Activated CD8-positive, alpha-beta T cell treated with anti-CD3 and anti-CD28 coated beads, Interleukin-2, amount 10 ng/mL, durations not matched to agents 7 days and 5 days (primary cell): ENCODE measurements around the gene SCO2. TPM values are rescaled to one million over a fixed set of nuclear protein-coding genes. Genes with fewer than 3 reads are reported as not detected.
A peak's percentile ranks its signal among the peaks of the same experiment; 100 is the strongest.

Source experiments
- ATAC-seq: fragments of 150-1000 bp; cut with Tn5 transposase; one replicate; pipeline ENCODE4 v1.10.0; 2021; ENCODE audit warnings: moderate library complexity
- CTCF ChIA-PET: fragments of 350-600 bp; sonication (Branson Sonifier 250); formaldehyde crosslinking; loops from one replicate; lab custom pipeline; 2021; ENCODE audit warnings: antibody characterized with exemption; lab: Charles Lee
- POLR2A ChIA-PET: fragments of 350-600 bp; sonication (Branson Sonifier 250); formaldehyde crosslinking; loops from one replicate; lab custom pipeline; 2021; ENCODE audit warnings: antibody characterized with exemption; lab: Charles Lee
- DNase-seq: peaks from one replicate; pipeline ENCODE4 v3.0.0-alpha.2; 2020
- H3K27ac Mint-ChIP-seq: one replicate; pipeline ENCODE4 v1.8.0; 2021; ENCODE audit warnings: mild to moderate bottlenecking, mixed read lengths
- H3K27me3 Mint-ChIP-seq: one replicate; pipeline ENCODE4 v1.8.0; 2021; ENCODE audit warnings: low read depth, mixed read lengths
- H3K36me3 Mint-ChIP-seq: one replicate; pipeline ENCODE4 v1.8.0; 2021; ENCODE audit warnings: low read depth, mixed read lengths
- H3K4me1 Mint-ChIP-seq: one replicate; pipeline ENCODE4 v1.8.0; 2021; ENCODE audit warnings: low read depth, mixed read lengths
- H3K4me3 Mint-ChIP-seq: one replicate; pipeline ENCODE4 v1.8.0; 2021; ENCODE audit warnings: mild to moderate bottlenecking, mixed read lengths
- H3K9me3 Mint-ChIP-seq: one replicate; pipeline ENCODE4 v1.8.0; 2022; ENCODE audit warnings: mixed read lengths; ENCODE audit not compliant: insufficient read depth
- total RNA-seq, 2 experiments: library from RNA; stranded (reverse); gene quantifications; one replicate each; pipeline ENCODE4 v1.2.3, GENCODE V29; 2021

The SCO2 gene
- total RNA-seq, 2 experiments from 2014 or later = 11.7 to 13.9 TPM

DNA sequence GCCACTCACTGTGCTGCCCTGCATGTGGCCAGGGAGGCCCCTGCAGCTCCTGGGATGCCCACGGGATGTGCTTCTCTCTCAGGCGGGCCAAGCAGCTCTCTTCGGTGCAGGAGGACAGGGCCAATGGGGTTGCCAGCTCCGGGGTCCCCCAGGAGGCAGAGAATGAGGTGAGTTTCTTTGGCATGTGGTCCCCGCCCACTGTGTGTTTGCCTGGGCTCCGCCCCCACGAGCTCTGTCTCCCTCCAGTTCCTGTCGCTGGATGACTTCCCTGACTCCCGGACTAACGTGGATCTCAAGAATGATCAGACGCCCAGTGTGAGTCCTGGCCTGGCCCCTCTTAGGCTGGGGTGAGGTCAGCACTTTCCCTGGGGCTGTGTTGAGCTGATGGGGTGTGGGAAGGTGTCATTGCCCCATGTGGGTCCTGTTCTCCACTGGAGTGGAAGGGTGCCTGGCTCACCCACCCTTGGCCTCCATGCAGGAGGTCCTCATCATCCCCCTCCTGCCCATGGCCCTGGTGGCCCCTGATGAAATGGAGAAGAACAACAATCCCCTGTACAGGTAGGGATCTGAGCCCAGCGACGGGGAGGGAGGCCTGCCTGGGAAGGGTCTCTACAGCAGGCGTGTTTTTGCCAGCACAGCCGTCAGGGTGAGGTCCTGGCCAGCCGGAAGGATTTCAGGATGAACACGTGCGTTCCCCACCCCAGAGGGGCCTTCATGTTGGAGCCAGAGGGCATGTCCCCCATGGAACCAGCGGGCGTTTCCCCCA, 7.7 kb downstream of the SCO2 start:
- POLR2A ChIA-PET = interaction anchor here (0.6 to 1.3 kb wide), 4 partner anchors 8 to 10 kb away, joined by 4 to 5 read pairs (median 4); partner anchors contain the start of genes LMF2 and NCAPH2
- ATAC-seq = no peak
- no peak overlapping the region for H3K4me3 Mint-ChIP-seq
- CTCF ChIA-PET = interaction anchor here (1.2 to 1.5 kb wide), 2 partner anchors 9 to 45 kb away, joined by 3 read pairs; partner anchors contain the start of gene SYCE3
- H3K27ac Mint-ChIP-seq = no peak overlapping the region
- peaks cover 15% of the 10 kb centered on the region for H3K4me1 Mint-ChIP-seq
- peaks cover 45% of the 10 kb centered on the region for H3K36me3 Mint-ChIP-seq
- no peaks in the 10 kb centered on the region for H3K9me3 Mint-ChIP-seq
- no peaks in the 10 kb centered on the region for H3K27me3 Mint-ChIP-seq
- DNase-seq = no peak

DNA sequence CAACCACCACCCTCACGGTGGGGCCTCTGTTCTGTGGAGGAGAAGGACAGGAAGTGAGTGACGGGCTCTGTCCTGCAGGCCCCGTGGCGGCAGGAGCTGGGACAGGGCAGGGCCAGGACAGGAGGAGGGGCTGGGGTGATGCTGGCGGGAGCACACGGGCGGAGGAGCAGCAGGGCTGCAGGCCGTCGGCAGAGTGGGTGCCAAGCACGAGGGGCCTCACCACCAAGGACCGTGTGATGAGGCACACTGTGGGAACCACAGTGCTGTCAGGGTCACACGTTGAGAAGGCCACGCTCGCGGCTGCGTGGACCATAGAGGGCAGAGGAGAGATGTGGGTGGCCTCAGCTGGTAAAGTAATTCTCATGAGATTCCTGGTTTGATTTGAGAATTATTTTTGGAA, 8.5 kb downstream of the SCO2 start:
- no peak overlapping the region for H3K27ac Mint-ChIP-seq
- H3K4me3 Mint-ChIP-seq = no peak overlapping the region
- DNase-seq (no peak), ATAC-seq (no peak)
- POLR2A ChIA-PET = interaction anchor here (1.3 to 3.3 kb wide), 2 partner anchors 8 to 9 kb away, joined by 4 to 26 read pairs; partner anchors contain the start of gene SCO2
- H3K9me3 Mint-ChIP-seq = no peaks in the 10 kb centered on the region
- CTCF ChIA-PET = interaction anchor here (1.2 to 1.5 kb wide), 2 partner anchors 8 to 46 kb away, joined by 3 read pairs; partner anchors contain the start of gene SYCE3
- peaks cover 23% of the 10 kb centered on the region for H3K4me1 Mint-ChIP-seq
- H3K36me3 Mint-ChIP-seq = peaks cover 52% of the 10 kb centered on the region
- H3K27me3 Mint-ChIP-seq = no peaks in the 10 kb centered on the region

- peaks cover 23% of the 10 kb centered on the region for H3K4me1 Mint-ChIP-seq
- H3K27me3 Mint-ChIP-seq = no peaks in the 10 kb centered on the region
- CTCF ChIA-PET = interaction anchor here (1.4 kb wide), 1 partner anchor 10 kb away, joined by 6 read pairs; the partner anchor contains the start of gene SCO2
- H3K36me3 Mint-ChIP-seq = peaks cover 52% of the 10 kb centered on the region
- H3K9me3 Mint-ChIP-seq = no peaks in the 10 kb centered on the region
- no peak overlapping the region for H3K27ac Mint-ChIP-seq
- POLR2A ChIA-PET = interaction anchor here (3.3 kb wide), 1 partner anchor 9 kb away, joined by 26 read pairs; the partner anchor contains the start of gene SCO2
- H3K4me3 Mint-ChIP-seq = no peak overlapping the region
- ATAC-seq = no peak
- no peak for DNase-seq
Observed at GRCh38 chr22:50516068-50516467, 9.3 kb downstream of the SCO2 start.

GRCh38 chr22:50513175-50513574, 12.2 kb downstream of the SCO2 start:
- no peaks in the 10 kb centered on the region for H3K9me3 Mint-ChIP-seq
- H3K36me3 Mint-ChIP-seq = peaks cover 46% of the 10 kb centered on the region
- H3K27me3 Mint-ChIP-seq = no peaks in the 10 kb centered on the region
- ATAC-seq (no peak), DNase-seq (no peak)
- ChIA-PET POLR2A (no interaction called here), CTCF (interaction anchor here (1.4 kb wide), 1 partner anchor 12 kb away, joined by 17 read pairs; the partner anchor contains the start of gene SCO2)
- H3K4me1 Mint-ChIP-seq = peaks cover 34% of the 10 kb centered on the region
- no peak overlapping the region for H3K4me3 Mint-ChIP-seq
- H3K27ac Mint-ChIP-seq = no peak overlapping the region

DNA sequence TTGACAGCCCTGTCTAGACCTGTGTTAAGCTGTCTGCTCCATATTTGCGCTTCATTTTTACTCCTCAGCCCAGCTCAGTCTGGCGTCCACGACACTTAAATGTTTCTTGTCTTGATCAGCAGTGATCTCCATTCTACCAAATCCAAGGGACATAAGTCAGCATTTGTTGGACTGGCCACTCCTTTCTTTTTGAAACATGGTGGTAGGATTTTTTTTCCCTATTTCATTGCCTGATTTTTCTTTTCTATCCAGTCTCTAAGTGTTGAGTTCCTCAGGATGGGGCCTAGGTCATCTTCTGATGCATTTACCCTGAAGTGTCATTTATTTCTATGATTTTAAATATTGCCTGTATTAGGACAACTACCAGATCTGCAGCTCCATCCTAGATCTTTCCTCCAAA, 16.5 kb downstream of the SCO2 start:
- H3K4me1 Mint-ChIP-seq = peaks cover 27% of the 10 kb centered on the region
- H3K27ac Mint-ChIP-seq = peak overlapping the region; percentile 92
- H3K27me3 Mint-ChIP-seq = no peaks in the 10 kb centered on the region
- ATAC-seq = no peak
- H3K36me3 Mint-ChIP-seq = peaks cover 30% of the 10 kb centered on the region
- ChIA-PET POLR2A (interaction anchor here (0.6 to 3.6 kb wide), 12 partner anchors 9 to 256 kb away, joined by 3 to 82 read pairs (median 10); partner anchors contain the start of genes SCO2 and TYMP), CTCF (interaction anchor here (1.0 to 3.8 kb wide), 9 partner anchors 8 to 321 kb away, joined by 3 to 55 read pairs (median 5); partner anchors contain the start of genes SCO2 and SYCE3)
- peak overlapping the region; percentile 86 for H3K4me3 Mint-ChIP-seq
- DNase-seq = no peak
- no peaks in the 10 kb centered on the region for H3K9me3 Mint-ChIP-seq

DNA sequence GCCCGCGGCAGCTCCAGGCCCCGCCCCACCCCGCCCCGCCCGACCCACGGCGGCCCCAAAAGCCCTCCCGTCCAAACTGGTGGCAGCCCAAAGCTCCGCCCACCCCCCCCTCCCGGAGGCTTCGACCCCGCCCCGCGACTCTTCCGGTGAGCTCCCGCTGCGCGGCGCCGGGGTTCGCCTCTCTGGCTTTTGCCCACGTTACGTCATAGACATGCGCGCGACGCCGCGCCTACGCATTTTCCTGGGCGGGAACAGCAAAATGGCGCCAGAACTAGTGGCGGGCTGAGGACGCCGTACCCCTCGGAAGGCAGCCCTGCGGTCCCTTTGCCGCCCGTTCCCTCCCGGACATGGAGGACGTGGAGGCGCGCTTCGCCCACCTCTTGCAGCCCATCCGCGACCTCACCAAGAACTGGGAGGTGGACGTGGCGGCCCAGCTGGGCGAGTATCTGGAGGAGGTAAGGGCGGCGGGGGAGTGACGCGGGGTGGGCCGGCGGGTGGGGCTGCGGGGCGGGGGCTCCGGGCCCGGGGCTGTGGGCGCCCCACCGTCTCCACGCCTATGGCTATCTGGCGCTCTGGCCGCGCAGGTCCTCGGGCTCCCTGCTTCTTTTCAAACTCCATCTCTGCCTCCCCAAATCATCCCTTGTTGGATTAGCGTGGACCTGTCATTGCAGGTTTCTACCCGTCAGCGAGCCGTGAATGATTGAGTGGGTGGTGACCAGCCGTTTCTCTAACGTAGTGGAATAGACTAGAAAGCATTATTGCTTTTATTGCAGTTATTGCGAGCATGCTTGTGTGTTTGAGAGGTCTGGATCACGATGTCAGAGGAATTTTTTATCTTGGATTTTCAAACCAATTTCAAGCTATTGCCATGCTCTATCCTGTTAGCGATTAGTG, 17.2 kb downstream of the SCO2 start, which contains the start of gene NCAPH2:
Gene NCAPH2 (plus strand): TSS at position 234 of the 894 bp plus-strand sequence. CDS start 114 bp downstream, at position 348.
- ChIA-PET POLR2A (interaction anchor here (0.6 to 3.6 kb wide), 30 partner anchors 9 to 257 kb away, joined by 3 to 82 read pairs (median 4); partner anchors contain the start of genes CHKB, HDAC10, SCO2 and SYCE3), CTCF (interaction anchor here (0.6 to 3.8 kb wide), 17 partner anchors 9 to 320 kb away, joined by 3 to 55 read pairs (median 4); partner anchors contain the start of genes SCO2 and SYCE3)
- no peaks in the 10 kb centered on the region for H3K27me3 Mint-ChIP-seq
- H3K4me1 Mint-ChIP-seq = peaks cover 25% of the 10 kb centered on the region
- ATAC-seq (peak; percentile 76), DNase-seq (peak; percentile 98)
- H3K9me3 Mint-ChIP-seq = no peaks in the 10 kb centered on the region
- peaks cover 30% of the 10 kb centered on the region for H3K36me3 Mint-ChIP-seq
- peak within 1 kb of the TSS; percentile 98 for H3K4me3 Mint-ChIP-seq
- H3K27ac Mint-ChIP-seq = peak within 1 kb of the TSS; percentile 94

- Mint-ChIP-seq H3K27me3 (no peaks in the 10 kb centered on the region), H3K36me3 (peaks cover 25% of the 10 kb centered on the region), H3K4me1 (peaks cover 21% of the 10 kb centered on the region), H3K4me3 (peak within 1 kb of the TSS; percentile 98), H3K9me3 (no peaks in the 10 kb centered on the region), H3K27ac (peak within 1 kb of the TSS; percentile 94)
- POLR2A ChIA-PET = interaction anchor here (0.6 to 3.6 kb wide), 25 partner anchors 9 to 256 kb away, joined by 3 to 82 read pairs (median 4); partner anchors contain the start of genes CHKB, HDAC10, SCO2 and SYCE3
- ATAC-seq = peak; percentile 87
- peak; percentile 94 for DNase-seq
- CTCF ChIA-PET = interaction anchor here (0.9 to 3.8 kb wide), 13 partner anchors 10 to 320 kb away, joined by 3 to 55 read pairs (median 4); partner anchors contain the start of genes SCO2 and SYCE3
Observed at GRCh38 chr22:50507421-50507990, 17.9 kb downstream of the SCO2 start, which contains the start of gene LMF2. Gene LMF2, minus strand, starts transcription at chr22:50507702. Its CDS starts 27 bp downstream, at chr22:50507675.

GRCh38 chr22:50506611-50507420, 18.6 kb downstream of the SCO2 start:
- no peaks in the 10 kb centered on the region for H3K27me3 Mint-ChIP-seq

DNA sequence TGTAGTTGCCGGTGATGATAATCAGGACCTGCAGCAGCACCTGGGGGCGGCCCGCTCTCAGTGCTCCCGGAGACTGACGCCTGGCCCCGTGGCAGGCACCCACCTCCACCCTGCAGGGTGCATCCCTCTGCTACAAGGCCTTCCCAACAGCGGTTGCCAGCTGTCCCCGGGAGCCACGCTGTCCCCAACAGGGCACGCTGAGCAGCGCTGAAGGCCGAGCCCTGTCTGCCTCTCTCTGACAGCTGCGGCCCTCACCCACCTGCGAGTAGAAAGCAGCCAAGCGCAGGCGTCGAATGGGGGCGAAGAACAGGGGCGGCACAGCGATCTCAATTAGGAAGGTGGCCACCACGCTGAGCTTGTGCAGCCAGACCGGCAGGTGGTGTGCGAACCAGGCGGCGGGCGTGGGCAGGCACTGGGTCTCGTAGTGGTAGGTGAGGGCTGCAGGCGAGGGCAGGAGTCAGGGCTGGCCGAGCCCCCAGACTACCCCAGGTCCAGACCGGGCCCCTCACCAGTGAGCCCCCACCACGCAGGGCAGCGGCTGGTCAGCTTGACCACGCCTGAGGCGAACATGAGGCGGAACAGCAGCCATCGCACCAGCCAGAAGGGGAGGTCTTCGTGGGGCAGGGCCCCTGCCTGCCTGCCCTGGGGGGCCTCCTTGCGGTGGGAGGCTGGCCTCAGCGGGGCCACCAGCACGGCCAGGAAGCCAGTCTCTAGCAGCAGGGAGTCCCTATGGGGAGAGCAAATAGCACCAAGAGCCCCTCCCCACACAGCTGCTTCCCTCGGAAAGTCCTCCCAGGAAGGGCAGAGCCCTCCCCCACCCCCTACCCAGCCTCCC, 19.4 kb downstream of the SCO2 start:
- Mint-ChIP-seq H3K9me3 (no peaks in the 10 kb centered on the region), H3K27me3 (no peaks in the 10 kb centered on the region), H3K27ac (peak overlapping the region; percentile 94), H3K4me3 (peak overlapping the region; percentile 98), H3K4me1 (peaks cover 14% of the 10 kb centered on the region), H3K36me3 (peaks cover 21% of the 10 kb centered on the region)
- ATAC-seq (no peak), DNase-seq (no peak)
- ChIA-PET POLR2A (interaction anchor here (1.0 to 2.0 kb wide), 4 partner anchors 20 to 262 kb away, joined by 3 to 4 read pairs (median 4); partner anchors contain the start of gene SCO2), CTCF (no interaction called here)

More at GRCh38 chr22:50506611-50507420, 18.6 kb downstream of the SCO2 start:
- H3K4me1 Mint-ChIP-seq = peaks cover 14% of the 10 kb centered on the region
- H3K36me3 Mint-ChIP-seq = peaks cover 21% of the 10 kb centered on the region
- ChIA-PET CTCF (interaction anchor here (1.1 to 3.8 kb wide), 5 partner anchors 9 to 254 kb away, joined by 3 to 55 read pairs (median 4); partner anchors contain the start of gene SCO2), POLR2A (interaction anchor here (1.0 to 3.6 kb wide), 11 partner anchors 9 to 262 kb away, joined by 3 to 82 read pairs (median 4); partner anchors contain the start of genes SCO2 and SYCE3)
- H3K9me3 Mint-ChIP-seq = no peaks in the 10 kb centered on the region
- no peak for ATAC-seq
- H3K27ac Mint-ChIP-seq = peak overlapping the region; percentile 94
- peak overlapping the region; percentile 98 for H3K4me3 Mint-ChIP-seq
- no peak for DNase-seq
